ENCODE data around the gene PTH2.

DNA sequence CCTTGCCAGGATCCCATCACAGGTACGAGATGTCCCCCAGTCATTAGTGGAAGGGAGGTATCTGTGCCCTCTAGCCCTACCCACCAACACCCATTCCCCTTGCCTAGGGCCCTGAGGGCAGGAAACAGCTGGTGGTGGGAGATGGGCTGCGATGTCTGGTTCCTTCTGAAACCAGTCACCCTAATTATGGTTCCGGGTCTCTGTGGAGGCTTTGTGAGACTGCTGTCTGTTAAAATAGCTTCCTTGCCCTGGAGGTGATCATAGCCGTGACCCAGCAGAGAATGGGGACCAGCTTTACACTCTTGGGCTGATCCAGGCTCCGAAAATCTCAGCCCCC lies 35.3 kb upstream of the PTH2 start:
- no peak for TF ChIP-seq POLR2AphosphoS5 (IDR thresholded peaks at IDR 0.05)
- TF ChIP-seq POLR2A (IDR thresholded peaks at IDR 0.05): no peak
- TF ChIP-seq, protein P1, sequence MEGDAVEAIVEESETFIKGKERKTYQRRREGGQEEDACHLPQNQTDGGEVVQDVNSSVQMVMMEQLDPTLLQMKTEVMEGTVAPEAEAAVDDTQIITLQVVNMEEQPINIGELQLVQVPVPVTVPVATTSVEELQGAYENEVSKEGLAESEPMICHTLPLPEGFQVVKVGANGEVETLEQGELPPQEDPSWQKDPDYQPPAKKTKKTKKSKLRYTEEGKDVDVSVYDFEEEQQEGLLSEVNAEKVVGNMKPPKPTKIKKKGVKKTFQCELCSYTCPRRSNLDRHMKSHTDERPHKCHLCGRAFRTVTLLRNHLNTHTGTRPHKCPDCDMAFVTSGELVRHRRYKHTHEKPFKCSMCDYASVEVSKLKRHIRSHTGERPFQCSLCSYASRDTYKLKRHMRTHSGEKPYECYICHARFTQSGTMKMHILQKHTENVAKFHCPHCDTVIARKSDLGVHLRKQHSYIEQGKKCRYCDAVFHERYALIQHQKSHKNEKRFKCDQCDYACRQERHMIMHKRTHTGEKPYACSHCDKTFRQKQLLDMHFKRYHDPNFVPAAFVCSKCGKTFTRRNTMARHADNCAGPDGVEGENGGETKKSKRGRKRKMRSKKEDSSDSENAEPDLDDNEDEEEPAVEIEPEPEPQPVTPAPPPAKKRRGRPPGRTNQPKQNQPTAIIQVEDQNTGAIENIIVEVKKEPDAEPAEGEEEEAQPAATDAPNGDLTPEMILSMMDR (IDR thresholded peaks at IDR 0.05): no peak

Data from sigmoid colon (tissue), 4 donors.